Neural cell (in vitro differentiated cells): ENCODE data around the gene APBB2. TPM values are rescaled to one million over a fixed set of nuclear protein-coding genes. Genes with fewer than 3 reads are reported as not detected.

ENCODE experiments used
- H2AFZ ChIP-seq: fragments of 200-600, 300-800 bp; sonication (generic), shearing (Covaris generic); 2 replicates; pipeline ENCODE4 v1.6.0; 2014; ENCODE audit warnings: low read depth, mild to moderate bottlenecking, antibody characterized with exemption, low read length, moderate library complexity
- H3F3A ChIP-seq: fragments of 200-600 bp; shearing (Covaris generic); 2 replicates; pipeline ENCODE4 v1.6.1; 2016; ENCODE audit warnings: mild to moderate bottlenecking, moderate library complexity, mixed read lengths, antibody characterized with exemption, low read length; ENCODE audit not compliant: insufficient read depth, poor library complexity, severe bottlenecking
- H3K27ac ChIP-seq: fragments of 200-600, 300-800 bp; sonication (generic), shearing (Covaris generic); 2 replicates; pipeline ENCODE4 v1.5.1; 2014; ENCODE audit warnings: mild to moderate bottlenecking, low read length, moderate library complexity
- H3K27me3 ChIP-seq: fragments of 300-800, 200-600 bp; sonication (generic), shearing (Covaris generic); 2 replicates; pipeline ENCODE4 v1.6.0; 2014; ENCODE audit warnings: mild to moderate bottlenecking, low read depth, low read length, moderate library complexity; ENCODE audit not compliant: insufficient read depth
- H3K36me3 ChIP-seq: fragments of 300-800, 200-600 bp; sonication (generic), shearing (Covaris generic); 2 replicates; pipeline ENCODE4 v1.5.1; 2014; ENCODE audit warnings: mild to moderate bottlenecking, antibody characterized with exemption, low read length, moderate library complexity; ENCODE audit not compliant: insufficient read depth
- H3K4me2 ChIP-seq: fragments of 300-800, 200-600 bp; sonication (generic), shearing (Covaris generic); 2 replicates; pipeline ENCODE4 v1.6.0; 2014; ENCODE audit warnings: mild to moderate bottlenecking, low read length
- H3K4me3 ChIP-seq: fragments of 300-800, 200-600 bp; sonication (generic), shearing (Covaris generic); 2 replicates; pipeline ENCODE4 v1.5.1; 2014; ENCODE audit warnings: mild to moderate bottlenecking, low read length, moderate library complexity
- H3K79me2 ChIP-seq: fragments of 200-600 bp; shearing (Covaris generic); replicated peaks from 2 replicates; pipeline ENCODE4 v1.6.0; 2014; ENCODE audit warnings: mild to moderate bottlenecking, low read length, moderate library complexity; ENCODE audit not compliant: insufficient read depth
- H3K9ac ChIP-seq: fragments of 300-800, 200-600 bp; sonication (generic), shearing (Covaris generic); 2 replicates; pipeline ENCODE4 v1.6.1; 2016; ENCODE audit warnings: mild to moderate bottlenecking, low read length, mixed read lengths
- H3K9me2 ChIP-seq: fragments of 200-600 bp; shearing (Covaris generic); 2 replicates; pipeline ENCODE4 v1.6.1; 2016; ENCODE audit warnings: mild to moderate bottlenecking, low read length, mixed read lengths; ENCODE audit not compliant: insufficient read depth
- H3K9me3 ChIP-seq: fragments of 200-600, 300-800 bp; sonication (generic), shearing (Covaris generic); 2 replicates; pipeline ENCODE4 v1.6.1; 2016; ENCODE audit warnings: mild to moderate bottlenecking, mixed run types, low read length, moderate library complexity, mixed read lengths
- H4K20me1 ChIP-seq: fragments of 200-600 bp; shearing (Covaris generic); 2 replicates; pipeline ENCODE4 v1.6.1; 2016; ENCODE audit warnings: mild to moderate bottlenecking, mixed run types; ENCODE audit not compliant: insufficient read depth
- EP300 ChIP-seq: fragments of 450-650 bp; conservative IDR thresholded peaks from 2 replicates; pipeline ENCODE4 v1.6.1; 2014; ENCODE audit warnings: antibody characterized with exemption, mild to moderate bottlenecking, moderate library complexity; ENCODE audit not compliant: poor library complexity, severe bottlenecking
- EZH2 ChIP-seq: fragments of 200-600, 300-800 bp; shearing (Covaris generic), sonication (generic); IDR thresholded peaks from 2 replicates; pipeline ENCODE4 v1.6.1; 2014; ENCODE audit warnings: antibody characterized with exemption, low read length, borderline replicate concordance, mild to moderate bottlenecking; ENCODE audit not compliant: insufficient read depth, poor library complexity, severe bottlenecking
- MXI1 ChIP-seq: fragments of 450-650 bp; conservative IDR thresholded peaks from 2 replicates; pipeline ENCODE4 v1.6.1; 2014; ENCODE audit warnings: antibody characterized with exemption, mild to moderate bottlenecking; ENCODE audit not compliant: poor library complexity, severe bottlenecking
- POLR2AphosphoS5 ChIP-seq: IDR thresholded peaks from 2 replicates; pipeline ENCODE4 v1.6.1; 2012
- RAD21 ChIP-seq: fragments of 450-650 bp; conservative IDR thresholded peaks from 2 replicates; pipeline ENCODE4 v1.6.1; 2014; ENCODE audit warnings: antibody characterized with exemption, mild to moderate bottlenecking, moderate library complexity
- REST ChIP-seq: IDR thresholded peaks from 2 replicates; pipeline ENCODE4 v1.6.1; 2012; ENCODE audit warnings: borderline replicate concordance
- SMC3 ChIP-seq: fragments of 450-650 bp; conservative IDR thresholded peaks from 2 replicates; pipeline ENCODE4 v1.6.1; 2014; ENCODE audit warnings: antibody characterized with exemption, mild to moderate bottlenecking, moderate library complexity; ENCODE audit not compliant: poor library complexity
- TAF1 ChIP-seq: IDR thresholded peaks from 2 replicates; pipeline ENCODE4 v1.6.1; 2012; ENCODE audit warnings: low read depth
- polyA plus RNA-seq: library from polyadenylated mRNA; depleted of rRNA; stranded (reverse); fragments of >200 nt; gene quantifications from 2 replicates; pipeline ENCODE4 v1.2.3, GENCODE V29; 2014
- TF ChIP-seq, protein P1 (sequence below): fragments of 450-650 bp; IDR thresholded peaks from 2 replicates; pipeline ENCODE4 v1.5.1; 2014; ENCODE audit warnings: antibody characterized with exemption, mild to moderate bottlenecking, moderate library complexity; ENCODE audit not compliant: poor library complexity, severe bottlenecking

APBB2 gene
- polyA plus RNA-seq, 1 donor from 2014 or later, result 41.9 TPM

DNA sequence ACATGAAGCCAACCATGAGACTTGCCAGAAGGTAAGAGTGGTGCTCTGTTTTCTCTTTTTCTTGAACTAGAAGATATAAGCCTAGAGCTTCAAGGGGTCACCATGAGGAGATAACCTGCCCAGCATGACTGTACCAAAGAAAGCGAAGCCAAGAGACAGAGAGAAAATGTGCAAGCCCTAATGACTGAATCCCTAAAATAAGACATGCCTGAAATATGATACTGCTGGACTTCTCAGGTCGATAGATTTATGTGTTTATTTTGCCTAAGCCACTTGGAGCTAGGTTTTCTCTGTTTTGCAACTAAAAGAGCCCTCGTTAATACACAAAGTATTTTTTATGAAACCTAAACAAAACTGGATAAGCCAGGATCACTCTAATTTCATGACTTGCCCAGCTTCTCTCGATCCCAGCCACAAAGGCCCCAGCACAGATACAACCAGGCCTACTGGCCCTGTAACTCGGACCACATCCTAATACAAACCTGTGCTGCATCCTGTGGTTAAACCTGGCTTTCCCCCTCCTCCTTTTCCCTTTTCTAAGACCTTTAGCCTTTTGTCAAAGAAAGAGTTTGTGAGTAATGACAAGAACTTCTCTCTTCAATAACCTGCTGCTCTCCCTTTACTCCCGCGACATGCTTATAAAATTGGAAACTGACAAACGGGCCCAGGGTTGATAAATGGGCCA is 185.8 kb downstream of the APBB2 start:
- Histone ChIP-seq H4K20me1 (no peaks in the 10 kb centered on the region), H3K4me2 (no peak overlapping the region), H3K9me3 (no peaks in the 10 kb centered on the region)

GRCh38 chr4:41026971-41027370 is 187.4 kb downstream of the APBB2 start:
- no peak overlapping the region for H3K9ac ChIP-seq
- H3K79me2 ChIP-seq, result no peaks in the 10 kb centered on the region
- no peaks in the 10 kb centered on the region for H3F3A ChIP-seq
- H3K27ac ChIP-seq, result no peak overlapping the region
- H3K36me3 ChIP-seq, result no peaks in the 10 kb centered on the region
- no peaks in the 10 kb centered on the region for H3K27me3 ChIP-seq
- H3K4me2 ChIP-seq, result no peak overlapping the region
- H3K4me3 ChIP-seq, result no peak overlapping the region
- H4K20me1 ChIP-seq, result no peaks in the 10 kb centered on the region
- peaks cover 4% of the 10 kb centered on the region for H3K9me3 ChIP-seq
- no peak overlapping the region for H2AFZ ChIP-seq
- no peaks in the 10 kb centered on the region for H3K9me2 ChIP-seq
- TF ChIP-seq RAD21, result no peak
- TF ChIP-seq SMC3, result no peak
- no peak for TF ChIP-seq EZH2
- no peak for TF ChIP-seq POLR2AphosphoS5
- no peak for TF ChIP-seq REST
- no peak for TF ChIP-seq EP300
- TF ChIP-seq, protein P1, sequence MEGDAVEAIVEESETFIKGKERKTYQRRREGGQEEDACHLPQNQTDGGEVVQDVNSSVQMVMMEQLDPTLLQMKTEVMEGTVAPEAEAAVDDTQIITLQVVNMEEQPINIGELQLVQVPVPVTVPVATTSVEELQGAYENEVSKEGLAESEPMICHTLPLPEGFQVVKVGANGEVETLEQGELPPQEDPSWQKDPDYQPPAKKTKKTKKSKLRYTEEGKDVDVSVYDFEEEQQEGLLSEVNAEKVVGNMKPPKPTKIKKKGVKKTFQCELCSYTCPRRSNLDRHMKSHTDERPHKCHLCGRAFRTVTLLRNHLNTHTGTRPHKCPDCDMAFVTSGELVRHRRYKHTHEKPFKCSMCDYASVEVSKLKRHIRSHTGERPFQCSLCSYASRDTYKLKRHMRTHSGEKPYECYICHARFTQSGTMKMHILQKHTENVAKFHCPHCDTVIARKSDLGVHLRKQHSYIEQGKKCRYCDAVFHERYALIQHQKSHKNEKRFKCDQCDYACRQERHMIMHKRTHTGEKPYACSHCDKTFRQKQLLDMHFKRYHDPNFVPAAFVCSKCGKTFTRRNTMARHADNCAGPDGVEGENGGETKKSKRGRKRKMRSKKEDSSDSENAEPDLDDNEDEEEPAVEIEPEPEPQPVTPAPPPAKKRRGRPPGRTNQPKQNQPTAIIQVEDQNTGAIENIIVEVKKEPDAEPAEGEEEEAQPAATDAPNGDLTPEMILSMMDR, result no peak

More for the DNA sequence above, 185.8 kb downstream of the APBB2 start:
- Histone ChIP-seq H3F3A (no peaks in the 10 kb centered on the region), H3K36me3 (no peaks in the 10 kb centered on the region), H3K4me3 (no peak overlapping the region), H3K9me2 (no peaks in the 10 kb centered on the region), H3K79me2 (no peaks in the 10 kb centered on the region), H2AFZ (no peak overlapping the region), H3K9ac (no peak overlapping the region), H3K27ac (no peak overlapping the region), H3K27me3 (no peaks in the 10 kb centered on the region)
- TF ChIP-seq MXI1, result no peak
- TF ChIP-seq SMC3, result no peak
- TF ChIP-seq REST, result no peak
- TF ChIP-seq, protein P1, result no peak
- no peak for TF ChIP-seq TAF1
- TF ChIP-seq EZH2, result no peak
- no peak for TF ChIP-seq EP300
- TF ChIP-seq POLR2AphosphoS5, result no peak
- no peak for TF ChIP-seq RAD21
